Neural crest cell (in vitro differentiated cells): ENCODE data around the gene HEPN1. TPM values are rescaled to one million over a fixed set of nuclear protein-coding genes. Genes with fewer than 3 reads are reported as not detected.

Source experiments
- DNase-seq: peaks from one replicate; pipeline ENCODE4 v3.0.0; 2021; ENCODE audit warnings: low read depth, mixed read lengths, low spot score
- H3K27ac Mint-ChIP-seq: one replicate; pipeline ENCODE4 v1.8.0; 2021; ENCODE audit warnings: mild to moderate bottlenecking, mixed read lengths; ENCODE audit not compliant: unreplicated experiment
- H3K27me3 Mint-ChIP-seq: 2 replicates; pipeline ENCODE4 v1.8.0; 2021; ENCODE audit warnings: low read depth, mild to moderate bottlenecking, mixed read lengths
- H3K36me3 Mint-ChIP-seq: 2 replicates; pipeline ENCODE4 v1.8.0; 2021; ENCODE audit warnings: low read depth, mild to moderate bottlenecking, mixed read lengths
- H3K4me1 Mint-ChIP-seq: 2 replicates; pipeline ENCODE4 v1.8.0; 2021; ENCODE audit warnings: mixed read lengths
- H3K4me3 Mint-ChIP-seq: one replicate; pipeline ENCODE4 v1.8.0; 2021; ENCODE audit warnings: mild to moderate bottlenecking, mixed read lengths
- H3K9me3 Mint-ChIP-seq: 2 replicates; pipeline ENCODE4 v1.8.0; 2021; ENCODE audit warnings: mixed read lengths
- total RNA-seq: library from RNA; stranded (reverse); gene quantifications from 2 replicates; pipeline ENCODE4 v1.2.1, GENCODE V29; 2021
- TF ChIP-seq, protein P1 (sequence below): fragments of 200-600 bp; sonication (generic); conservative IDR thresholded peaks from 2 replicates; pipeline ENCODE4 v1.5.0; 2021; ENCODE audit warnings: antibody characterized with exemption, mild to moderate bottlenecking

HEPN1 gene
- total RNA-seq, 1 donor from 2014 or later: not detected

DNA sequence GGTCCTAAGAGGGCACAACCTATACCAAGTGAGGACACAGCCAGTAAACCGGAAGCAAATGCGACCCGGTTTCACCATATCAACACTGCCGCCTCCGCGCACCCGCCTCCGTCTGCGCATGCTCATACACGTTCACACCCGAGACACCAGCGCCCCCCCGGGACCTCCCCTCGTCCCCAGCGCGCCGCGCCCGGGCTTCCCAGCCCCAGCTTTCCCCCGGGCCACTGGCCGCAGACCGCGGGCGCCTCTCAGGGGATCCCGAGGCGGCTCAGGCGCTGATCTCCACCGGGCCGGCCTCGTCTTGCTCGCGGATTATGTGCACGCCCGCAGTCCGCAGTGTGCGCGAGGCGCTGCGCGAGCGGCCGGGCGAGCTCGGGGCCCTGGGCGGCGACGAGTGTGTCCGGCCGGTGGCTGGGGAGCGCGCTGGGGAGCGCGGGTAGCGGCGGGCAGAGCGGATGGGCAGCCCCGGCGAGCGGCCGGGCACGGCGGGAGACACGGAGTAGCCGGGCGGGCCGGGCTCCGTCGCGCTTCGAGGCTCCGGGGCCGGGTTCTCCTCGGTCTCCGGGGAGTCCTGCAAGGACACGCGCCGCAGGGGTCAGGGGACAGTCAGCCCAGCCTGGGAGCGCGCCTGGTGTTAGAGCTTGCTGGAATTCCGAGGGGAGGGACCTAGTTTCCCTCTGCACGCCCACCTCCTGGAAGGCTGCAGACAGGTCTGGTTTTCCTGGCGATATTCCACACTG lies 2.0 kb downstream of the HEPN1 start:
- Mint-ChIP-seq H3K27me3 (peaks cover 21% of the 10 kb centered on the region), H3K4me1 (peaks cover 4% of the 10 kb centered on the region), H3K9me3 (no peaks in the 10 kb centered on the region), H3K4me3 (peak overlapping the region; percentile 85), H3K27ac (peak overlapping the region; percentile 39), H3K36me3 (no peaks in the 10 kb centered on the region)
- TF ChIP-seq, protein P1, sequence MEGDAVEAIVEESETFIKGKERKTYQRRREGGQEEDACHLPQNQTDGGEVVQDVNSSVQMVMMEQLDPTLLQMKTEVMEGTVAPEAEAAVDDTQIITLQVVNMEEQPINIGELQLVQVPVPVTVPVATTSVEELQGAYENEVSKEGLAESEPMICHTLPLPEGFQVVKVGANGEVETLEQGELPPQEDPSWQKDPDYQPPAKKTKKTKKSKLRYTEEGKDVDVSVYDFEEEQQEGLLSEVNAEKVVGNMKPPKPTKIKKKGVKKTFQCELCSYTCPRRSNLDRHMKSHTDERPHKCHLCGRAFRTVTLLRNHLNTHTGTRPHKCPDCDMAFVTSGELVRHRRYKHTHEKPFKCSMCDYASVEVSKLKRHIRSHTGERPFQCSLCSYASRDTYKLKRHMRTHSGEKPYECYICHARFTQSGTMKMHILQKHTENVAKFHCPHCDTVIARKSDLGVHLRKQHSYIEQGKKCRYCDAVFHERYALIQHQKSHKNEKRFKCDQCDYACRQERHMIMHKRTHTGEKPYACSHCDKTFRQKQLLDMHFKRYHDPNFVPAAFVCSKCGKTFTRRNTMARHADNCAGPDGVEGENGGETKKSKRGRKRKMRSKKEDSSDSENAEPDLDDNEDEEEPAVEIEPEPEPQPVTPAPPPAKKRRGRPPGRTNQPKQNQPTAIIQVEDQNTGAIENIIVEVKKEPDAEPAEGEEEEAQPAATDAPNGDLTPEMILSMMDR: no peak
- peak; percentile 85 for DNase-seq

- peaks cover 4% of the 10 kb centered on the region for H3K4me1 Mint-ChIP-seq
- no peak overlapping the region for H3K27ac Mint-ChIP-seq
- no peak for DNase-seq
- H3K36me3 Mint-ChIP-seq: no peaks in the 10 kb centered on the region
- TF ChIP-seq, protein P1: no peak
- H3K4me3 Mint-ChIP-seq: peak overlapping the region; percentile 18
- no peaks in the 10 kb centered on the region for H3K9me3 Mint-ChIP-seq
- H3K27me3 Mint-ChIP-seq: peaks cover 21% of the 10 kb centered on the region
Observed at GRCh38 chr11:124922831-124923230, 3.8 kb downstream of the HEPN1 start.

DNA sequence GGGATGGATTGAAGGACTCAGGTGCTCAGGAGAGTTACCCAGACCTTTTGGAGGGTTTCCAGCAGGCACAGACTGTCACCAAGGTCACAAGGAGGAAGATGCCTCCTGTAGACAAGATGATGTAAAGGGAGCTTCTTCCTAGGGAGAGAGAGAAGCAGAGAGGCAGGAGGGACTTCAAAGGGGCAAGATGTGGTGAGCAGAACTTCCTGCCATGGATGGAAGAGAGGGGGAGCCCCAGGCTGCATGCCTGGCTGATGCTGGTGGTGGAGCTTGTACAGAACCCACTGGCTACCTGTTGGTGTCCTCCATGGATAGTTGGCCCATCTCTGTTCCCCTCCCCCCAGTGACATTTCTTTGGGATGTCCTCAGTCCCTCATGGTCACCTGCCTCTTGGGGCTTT lies 4.2 kb downstream of the HEPN1 start:
- peaks cover 18% of the 10 kb centered on the region for H3K27me3 Mint-ChIP-seq
- DNase-seq: no peak
- H3K4me1 Mint-ChIP-seq: peaks cover 4% of the 10 kb centered on the region
- no peak overlapping the region for H3K27ac Mint-ChIP-seq
- TF ChIP-seq, protein P1: no peak
- H3K4me3 Mint-ChIP-seq: no peak overlapping the region
- H3K9me3 Mint-ChIP-seq: no peaks in the 10 kb centered on the region
- no peaks in the 10 kb centered on the region for H3K36me3 Mint-ChIP-seq

- Mint-ChIP-seq H3K9me3 (no peaks in the 10 kb centered on the region), H3K36me3 (no peaks in the 10 kb centered on the region)
Observed at GRCh38 chr11:124928942-124929665, 10.1 kb downstream of the HEPN1 start.

DNA sequence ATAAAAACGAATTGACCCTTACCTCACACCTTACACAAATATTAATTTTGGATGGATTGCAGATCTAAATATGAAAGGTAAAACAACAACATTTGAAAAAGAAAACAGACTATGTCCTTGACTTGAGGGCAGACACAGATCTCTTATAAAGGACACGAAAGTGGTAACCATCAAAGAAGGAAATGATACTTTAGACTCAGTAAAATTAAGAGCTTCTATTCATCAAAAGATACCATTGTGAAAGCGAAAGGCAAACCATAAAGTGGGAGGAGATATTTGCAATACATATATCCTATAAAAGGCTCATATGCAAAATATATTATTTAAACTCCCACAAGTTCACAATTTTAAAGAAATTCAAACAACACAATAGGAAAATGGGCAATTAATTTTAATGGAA lies 11.7 kb downstream of the HEPN1 start:
- Mint-ChIP-seq H3K27ac (no peak overlapping the region), H3K4me1 (no peaks in the 10 kb centered on the region), H3K4me3 (no peak overlapping the region), H3K27me3 (peaks cover 1% of the 10 kb centered on the region), H3K36me3 (no peaks in the 10 kb centered on the region), H3K9me3 (no peaks in the 10 kb centered on the region)
- no peak for DNase-seq
- TF ChIP-seq, protein P1: no peak

More at GRCh38 chr11:124928942-124929665, 10.1 kb downstream of the HEPN1 start:
- no peak for DNase-seq
- Mint-ChIP-seq H3K4me1 (no peaks in the 10 kb centered on the region), H3K4me3 (no peak overlapping the region), H3K27me3 (no peaks in the 10 kb centered on the region), H3K27ac (no peak overlapping the region)
- TF ChIP-seq, protein P1: no peak
